ENCODE data around the gene BDNF.
"Not testable (repeated sequence)": the region's sequence is repeated elsewhere in the genome, so short reads cannot be mapped to it uniquely, and the experiment has no call there.

The BDNF gene

DNA sequence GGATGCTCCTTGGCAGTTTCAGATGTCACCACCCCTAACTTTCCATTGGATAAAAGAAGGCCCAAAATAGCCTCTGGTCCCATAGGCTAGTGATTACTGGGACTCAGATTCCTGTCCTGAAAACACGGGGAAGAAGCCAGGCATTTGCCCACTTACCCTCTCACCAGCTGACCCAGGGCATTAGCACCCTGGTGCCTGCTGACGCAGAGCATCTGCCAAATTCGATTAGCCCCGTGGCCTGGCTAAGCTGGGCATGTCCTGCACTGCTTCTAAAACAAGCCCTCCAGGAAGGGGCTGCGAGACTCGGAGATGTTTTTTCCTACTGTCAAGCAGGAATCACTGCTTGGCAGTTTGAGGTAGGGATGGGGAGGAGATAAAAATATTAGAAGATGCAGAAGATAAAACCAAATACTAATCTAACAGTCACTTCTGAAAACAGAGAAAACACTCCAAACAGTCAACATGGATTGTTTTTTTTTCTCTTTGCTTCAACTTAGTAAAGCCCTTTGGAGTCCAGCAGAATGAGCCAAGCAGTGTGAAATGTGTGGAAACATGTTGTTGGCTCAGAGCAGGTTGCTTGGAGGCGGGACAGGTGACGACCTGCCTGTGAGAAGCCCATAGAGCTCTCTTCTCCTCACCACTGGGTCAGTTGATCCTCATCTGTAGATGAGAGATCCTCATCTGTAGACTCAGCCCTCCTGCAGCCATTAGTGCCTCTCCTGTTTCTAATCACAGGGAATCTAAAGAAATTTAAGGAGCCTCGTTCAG, 54.0 kb downstream of the BDNF start:
- Histone ChIP-seq H3K27me3 (ENCODE audit: control insufficient read depth, insufficient read depth, low read length) (no peaks in the 10 kb centered on the region), H3K4me1 (ENCODE audit: control insufficient read depth, insufficient read depth, low read length) (peaks cover 11% of the 10 kb centered on the region), H3K9me3 (ENCODE audit: control insufficient read depth, insufficient read depth, low read length) (no peaks in the 10 kb centered on the region), H3K9ac (ENCODE audit: low read depth, low read length) (no peak overlapping the region), H3K27ac (ENCODE audit: low read depth, low read length) (no peak overlapping the region), H3K4me3 (ENCODE audit: low read depth, low read length) (no peak overlapping the region), H3K36me3 (ENCODE audit: control insufficient read depth, insufficient read depth, low read length) (no peaks in the 10 kb centered on the region)

DNA sequence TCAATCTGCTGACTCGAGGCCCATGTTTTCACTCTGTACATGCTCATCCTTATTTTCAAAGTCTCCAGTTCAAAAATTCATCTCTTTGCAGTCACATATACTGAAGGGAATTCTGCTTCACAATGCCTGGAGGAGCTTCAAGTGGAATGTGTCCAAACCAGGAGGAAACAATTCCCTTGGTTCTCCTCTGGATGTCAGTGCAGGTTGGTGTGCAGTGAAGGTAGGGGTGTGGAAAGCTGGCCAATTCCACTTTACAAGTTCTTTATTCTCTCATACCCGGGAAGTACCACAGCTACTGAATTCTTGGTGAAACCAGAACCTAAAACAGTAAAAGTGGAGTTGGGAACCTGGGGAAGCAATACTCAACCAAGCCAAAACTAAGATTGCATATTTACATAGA, 57.3 kb downstream of the BDNF start:
- Histone ChIP-seq H3K27ac (ENCODE audit: low read depth, low read length) (no peak overlapping the region), H3K4me3 (ENCODE audit: low read depth, low read length) (no peak overlapping the region), H3K27me3 (ENCODE audit: control insufficient read depth, insufficient read depth, low read length) (no peaks in the 10 kb centered on the region), H3K36me3 (ENCODE audit: control insufficient read depth, insufficient read depth, low read length) (no peaks in the 10 kb centered on the region), H3K4me1 (ENCODE audit: control insufficient read depth, insufficient read depth, low read length) (no peaks in the 10 kb centered on the region), H3K9me3 (ENCODE audit: control insufficient read depth, insufficient read depth, low read length) (no peaks in the 10 kb centered on the region), H3K9ac (ENCODE audit: low read depth, low read length) (no peak overlapping the region)

DNA sequence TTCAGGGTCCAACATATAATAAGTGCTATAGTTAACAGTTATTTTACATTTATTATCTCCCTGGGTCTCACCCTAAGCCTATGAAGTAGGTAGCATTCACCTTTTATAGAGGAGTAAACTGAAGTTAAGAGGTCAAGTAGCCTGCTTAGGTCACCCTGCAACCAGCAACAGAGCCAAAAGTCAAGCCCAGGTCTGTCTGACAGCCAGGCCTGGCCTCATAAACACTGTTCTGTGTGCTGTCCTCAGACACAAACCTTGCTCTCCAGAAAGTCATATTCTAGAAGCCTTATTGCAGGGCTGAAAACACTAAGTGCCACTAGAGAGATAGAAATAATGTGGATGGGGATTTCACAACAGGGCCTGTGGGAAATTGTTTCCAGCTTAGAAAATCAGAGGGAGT, 59.3 kb downstream of the BDNF start:
- Histone ChIP-seq H3K27me3 (ENCODE audit: control insufficient read depth, insufficient read depth, low read length) (no peaks in the 10 kb centered on the region), H3K27ac (ENCODE audit: low read depth, low read length) (no peak overlapping the region), H3K36me3 (ENCODE audit: control insufficient read depth, insufficient read depth, low read length) (no peaks in the 10 kb centered on the region), H3K4me1 (ENCODE audit: control insufficient read depth, insufficient read depth, low read length) (peaks cover 14% of the 10 kb centered on the region), H3K9me3 (ENCODE audit: control insufficient read depth, insufficient read depth, low read length) (no peaks in the 10 kb centered on the region), H3K9ac (ENCODE audit: low read depth, low read length) (no peak overlapping the region), H3K4me3 (ENCODE audit: low read depth, low read length) (no peak overlapping the region)

DNA sequence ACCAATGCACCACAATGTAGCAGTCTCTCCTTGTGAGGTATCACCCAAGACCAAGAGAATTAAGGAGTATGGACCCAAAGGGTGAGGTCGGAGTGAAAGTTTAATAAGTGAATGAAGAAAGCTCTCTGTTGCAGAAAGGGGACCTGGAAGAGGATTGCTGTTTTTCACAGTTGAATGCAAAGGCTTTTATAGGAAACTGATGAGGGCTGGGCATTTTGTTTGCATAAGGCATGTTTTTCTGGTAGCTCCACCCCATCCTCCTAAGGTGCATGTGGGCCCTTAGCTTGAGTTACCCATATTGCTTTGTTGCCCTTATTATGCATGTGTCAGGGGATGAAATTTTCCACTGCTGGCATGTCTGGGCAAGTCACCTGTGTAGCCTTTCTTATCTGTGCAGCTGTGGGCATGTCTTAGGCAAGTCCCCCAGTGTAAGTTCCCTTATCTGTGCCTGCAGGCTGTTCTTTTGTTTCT, 64.7 kb downstream of the BDNF start:
- Histone ChIP-seq H3K27ac (ENCODE audit: low read depth, low read length) (peak overlapping the region; percentile 84), H3K36me3 (ENCODE audit: control insufficient read depth, insufficient read depth, low read length) (peaks cover 5% of the 10 kb centered on the region; the same call in 1 of the 2 replicates), H3K4me3 (ENCODE audit: low read depth, low read length) (peak overlapping the region; percentile 37; the same call in 1 of the 2 replicates), H3K9me3 (ENCODE audit: control insufficient read depth, insufficient read depth, low read length) (no peaks in the 10 kb centered on the region), H3K9ac (ENCODE audit: low read depth, low read length) (0 out of 2 replicates have a peak overlapping the region, but pooled peaks have one; percentile 36), H3K4me1 (ENCODE audit: control insufficient read depth, insufficient read depth, low read length) (peaks cover 25% of the 10 kb centered on the region), H3K27me3 (ENCODE audit: control insufficient read depth, insufficient read depth, low read length) (no peaks in the 10 kb centered on the region)

DNA sequence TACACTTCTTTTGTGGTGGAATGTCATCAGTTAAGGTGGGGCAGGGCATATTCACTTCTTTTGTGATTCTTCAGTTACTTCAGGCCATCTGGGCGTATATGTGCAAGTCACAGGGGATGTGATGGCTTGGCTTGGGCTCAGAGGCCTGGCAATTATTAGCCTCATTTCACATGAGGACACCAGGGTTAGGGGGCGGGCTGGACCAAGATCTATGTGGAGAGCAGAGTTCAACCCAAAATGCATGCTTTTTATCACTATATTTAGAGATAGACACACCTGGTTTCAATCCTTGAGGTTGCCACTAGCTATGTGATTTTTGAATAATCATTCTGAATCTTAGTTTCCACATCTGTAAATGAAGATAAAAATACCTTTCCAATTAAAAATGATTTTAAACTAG, 65.5 kb downstream of the BDNF start:
- H3K27ac ChIP-seq (ENCODE audit: low read depth, low read length): peak overlapping the region; percentile 84

DNA sequence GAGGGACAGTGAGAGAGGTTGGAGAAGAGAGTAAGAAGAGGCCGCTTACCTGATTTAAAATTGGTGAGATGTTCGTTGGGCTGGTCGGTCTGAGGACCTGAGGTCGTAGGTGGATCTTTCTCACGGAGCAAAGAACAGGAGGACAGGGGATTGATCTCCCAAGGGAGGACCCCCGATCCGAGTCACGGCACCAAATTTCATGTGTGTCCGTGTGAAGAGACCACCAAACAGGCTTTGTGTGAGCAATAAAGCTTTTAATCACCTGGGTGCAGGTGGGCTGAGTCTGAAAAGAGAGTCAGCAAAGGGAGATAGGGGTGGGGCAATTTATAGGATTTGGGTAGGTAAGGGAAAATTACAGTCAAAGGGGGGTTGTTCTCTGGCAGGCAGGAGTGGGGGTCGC, 66.0 kb downstream of the BDNF start:
- H3K27me3 ChIP-seq (ENCODE audit: control insufficient read depth, insufficient read depth, low read length); H3K9me3 ChIP-seq (ENCODE audit: control insufficient read depth, insufficient read depth, low read length); H3K36me3 ChIP-seq (ENCODE audit: control insufficient read depth, insufficient read depth, low read length): not testable (repeated sequence)
- Histone ChIP-seq H3K4me1 (ENCODE audit: control insufficient read depth, insufficient read depth, low read length) (peaks cover 25% of the 10 kb centered on the region), H3K4me3 (ENCODE audit: low read depth, low read length) (peak overlapping the region; percentile 75), H3K27ac (ENCODE audit: low read depth, low read length) (peak overlapping the region; percentile 28), H3K9ac (ENCODE audit: low read depth, low read length) (peak overlapping the region; percentile 78; the same call in 1 of the 2 replicates)

More for the DNA sequence above, 65.5 kb downstream of the BDNF start:
- Histone ChIP-seq H3K9ac (ENCODE audit: low read depth, low read length) (peak overlapping the region; percentile 36; the same call in 1 of the 2 replicates), H3K4me3 (ENCODE audit: low read depth, low read length) (peak overlapping the region; percentile 37), H3K4me1 (ENCODE audit: control insufficient read depth, insufficient read depth, low read length) (peaks cover 25% of the 10 kb centered on the region)
- not testable (repeated sequence) for H3K27me3 ChIP-seq (ENCODE audit: control insufficient read depth, insufficient read depth, low read length); H3K36me3 ChIP-seq (ENCODE audit: control insufficient read depth, insufficient read depth, low read length); H3K9me3 ChIP-seq (ENCODE audit: control insufficient read depth, insufficient read depth, low read length)

DNA sequence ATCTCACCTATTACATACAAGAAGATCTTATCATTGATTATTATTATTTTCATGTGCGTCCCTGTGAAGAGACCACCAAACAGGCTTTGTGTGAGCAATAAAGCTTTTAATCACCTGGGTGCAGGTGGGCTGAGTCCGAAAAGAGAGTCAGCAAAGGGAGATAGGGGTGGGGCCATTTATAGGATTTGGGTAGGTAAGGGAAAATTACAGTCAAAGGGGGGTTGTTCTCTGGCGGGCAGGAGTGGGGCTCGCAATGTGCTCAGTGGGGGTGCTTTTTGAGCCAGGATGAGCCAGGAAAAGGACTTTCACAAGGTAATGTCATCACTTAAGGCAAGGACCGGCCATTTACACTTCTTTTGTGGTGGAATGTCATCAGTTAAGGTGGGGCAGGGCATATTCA, 71.2 kb downstream of the BDNF start:
- not testable (repeated sequence) for H3K9ac ChIP-seq (ENCODE audit: low read depth, low read length); H3K9me3 ChIP-seq (ENCODE audit: control insufficient read depth, insufficient read depth, low read length); H3K27me3 ChIP-seq (ENCODE audit: control insufficient read depth, insufficient read depth, low read length)
- H3K4me1 ChIP-seq (ENCODE audit: control insufficient read depth, insufficient read depth, low read length): peaks cover 26% of the 10 kb centered on the region
- peak overlapping the region; percentile 50 for H3K27ac ChIP-seq (ENCODE audit: low read depth, low read length)
- H3K36me3 ChIP-seq (ENCODE audit: control insufficient read depth, insufficient read depth, low read length): peaks cover 41% of the 10 kb centered on the region
- H3K4me3 ChIP-seq (ENCODE audit: low read depth, low read length): peak overlapping the region; percentile 36

DNA sequence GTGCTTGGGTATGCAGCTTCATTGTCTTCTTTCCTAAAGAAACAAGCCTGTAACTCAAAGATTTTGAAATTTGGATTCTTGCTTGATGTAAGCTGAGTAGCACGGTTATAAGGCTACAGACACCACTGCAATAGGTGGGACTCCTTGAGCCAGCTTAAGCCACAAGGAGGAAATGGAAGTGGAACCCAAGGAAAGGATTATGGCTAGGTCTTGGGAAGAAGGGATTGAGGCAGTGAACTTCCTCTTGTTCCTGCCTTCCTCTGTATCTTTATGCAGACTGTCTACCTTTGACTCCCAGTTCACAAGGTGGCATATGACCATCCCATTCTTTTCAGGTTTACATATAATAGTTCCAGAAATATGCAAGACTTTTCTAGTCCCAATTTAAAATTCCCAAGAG, 72.3 kb downstream of the BDNF start:
- H3K9ac ChIP-seq (ENCODE audit: low read depth, low read length): 0 out of 2 replicates have a peak overlapping the region, but pooled peaks have one; percentile 6
- no peaks in the 10 kb centered on the region for H3K27me3 ChIP-seq (ENCODE audit: control insufficient read depth, insufficient read depth, low read length)
- H3K4me3 ChIP-seq (ENCODE audit: low read depth, low read length): no peak overlapping the region
- peaks cover 26% of the 10 kb centered on the region for H3K4me1 ChIP-seq (ENCODE audit: control insufficient read depth, insufficient read depth, low read length)
- no peaks in the 10 kb centered on the region for H3K9me3 ChIP-seq (ENCODE audit: control insufficient read depth, insufficient read depth, low read length)
- H3K27ac ChIP-seq (ENCODE audit: low read depth, low read length): peak overlapping the region; percentile 18
- H3K36me3 ChIP-seq (ENCODE audit: control insufficient read depth, insufficient read depth, low read length): peaks cover 50% of the 10 kb centered on the region

DNA sequence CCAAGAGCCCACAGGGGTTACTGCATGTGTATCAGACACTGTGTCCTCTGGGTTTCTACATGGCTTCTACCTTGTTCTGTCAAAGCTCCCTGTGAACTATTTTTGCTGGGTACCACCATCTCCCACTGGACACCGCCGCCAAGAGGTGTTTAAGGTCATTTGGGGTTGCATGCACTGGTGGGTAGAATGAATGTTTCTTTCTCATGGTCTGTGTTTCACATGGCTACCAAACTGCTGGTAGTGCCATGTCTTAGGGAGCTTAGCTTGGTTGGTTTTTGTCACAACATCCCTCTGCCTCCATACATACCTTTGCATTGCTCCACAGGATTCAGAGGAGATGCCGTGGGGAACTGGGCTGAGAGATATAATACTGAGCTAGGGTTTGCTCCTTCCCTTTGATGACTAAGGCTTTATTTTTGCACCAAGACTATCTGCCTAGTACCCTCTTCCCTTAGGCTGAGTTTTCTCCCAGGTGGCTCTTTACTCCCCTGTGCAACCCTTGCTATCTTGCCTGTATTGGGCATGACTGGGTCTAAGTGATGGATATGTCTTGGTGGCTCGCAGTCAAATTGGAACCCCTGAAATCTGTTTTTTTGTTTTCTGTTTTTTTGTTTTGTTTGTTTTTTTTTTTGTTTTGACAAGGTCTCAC, 73.2 kb downstream of the BDNF start:
- H3K4me3 ChIP-seq (ENCODE audit: low read depth, low read length): no peak overlapping the region
- peaks cover 26% of the 10 kb centered on the region for H3K4me1 ChIP-seq (ENCODE audit: control insufficient read depth, insufficient read depth, low read length)
- H3K36me3 ChIP-seq (ENCODE audit: control insufficient read depth, insufficient read depth, low read length): peaks cover 57% of the 10 kb centered on the region
- H3K27ac ChIP-seq (ENCODE audit: low read depth, low read length): no peak overlapping the region
- H3K9me3 ChIP-seq (ENCODE audit: control insufficient read depth, insufficient read depth, low read length): no peaks in the 10 kb centered on the region
- no peak overlapping the region for H3K9ac ChIP-seq (ENCODE audit: low read depth, low read length)
- no peaks in the 10 kb centered on the region for H3K27me3 ChIP-seq (ENCODE audit: control insufficient read depth, insufficient read depth, low read length)

DNA sequence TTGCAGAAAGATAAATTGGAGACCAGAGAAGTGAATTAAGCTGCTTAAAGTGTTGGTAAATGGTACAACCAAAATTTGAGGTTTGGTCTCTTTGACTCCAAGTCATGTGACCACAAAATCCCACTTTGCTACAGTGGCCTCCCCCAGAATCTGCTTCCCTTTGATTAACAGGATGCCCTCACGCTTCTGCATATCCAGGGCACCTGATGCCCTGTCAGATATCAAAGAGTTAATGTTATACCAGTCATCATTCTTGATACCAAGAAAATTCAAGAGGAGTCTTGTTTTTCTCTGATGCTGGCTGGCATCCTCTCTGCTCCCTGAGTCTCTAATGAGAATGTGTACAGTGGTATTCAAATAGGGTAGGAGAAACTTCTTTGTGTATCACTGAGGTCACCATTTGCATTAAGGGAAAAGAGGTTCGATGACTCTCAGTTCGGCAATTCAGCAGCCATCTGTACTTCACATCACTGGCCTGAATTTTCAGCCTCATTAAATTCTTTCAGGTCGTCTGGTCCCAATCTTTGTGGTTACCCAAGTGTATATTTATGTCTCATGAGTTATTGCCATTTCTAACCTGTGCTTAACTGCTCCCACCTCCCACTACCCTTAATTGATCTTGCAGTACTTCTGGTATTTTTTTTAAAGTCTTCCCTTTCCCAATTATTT, 73.9 kb downstream of the BDNF start:
- peaks cover 63% of the 10 kb centered on the region for H3K36me3 ChIP-seq (ENCODE audit: control insufficient read depth, insufficient read depth, low read length)
- H3K9me3 ChIP-seq (ENCODE audit: control insufficient read depth, insufficient read depth, low read length): no peaks in the 10 kb centered on the region
- no peak overlapping the region for H3K27ac ChIP-seq (ENCODE audit: low read depth, low read length)
- H3K4me3 ChIP-seq (ENCODE audit: low read depth, low read length): no peak overlapping the region
- H3K9ac ChIP-seq (ENCODE audit: low read depth, low read length): no peak overlapping the region
- no peaks in the 10 kb centered on the region for H3K27me3 ChIP-seq (ENCODE audit: control insufficient read depth, insufficient read depth, low read length)
- peaks cover 26% of the 10 kb centered on the region for H3K4me1 ChIP-seq (ENCODE audit: control insufficient read depth, insufficient read depth, low read length)
